Measurements from ENCODE around the gene SSH3. TPM values are rescaled to one million over a fixed set of nuclear protein-coding genes. Genes with fewer than 3 reads are reported as not detected.

SSH3 gene
- total RNA-seq, 1 donor from 2014 or later = 36.4 TPM

DNA sequence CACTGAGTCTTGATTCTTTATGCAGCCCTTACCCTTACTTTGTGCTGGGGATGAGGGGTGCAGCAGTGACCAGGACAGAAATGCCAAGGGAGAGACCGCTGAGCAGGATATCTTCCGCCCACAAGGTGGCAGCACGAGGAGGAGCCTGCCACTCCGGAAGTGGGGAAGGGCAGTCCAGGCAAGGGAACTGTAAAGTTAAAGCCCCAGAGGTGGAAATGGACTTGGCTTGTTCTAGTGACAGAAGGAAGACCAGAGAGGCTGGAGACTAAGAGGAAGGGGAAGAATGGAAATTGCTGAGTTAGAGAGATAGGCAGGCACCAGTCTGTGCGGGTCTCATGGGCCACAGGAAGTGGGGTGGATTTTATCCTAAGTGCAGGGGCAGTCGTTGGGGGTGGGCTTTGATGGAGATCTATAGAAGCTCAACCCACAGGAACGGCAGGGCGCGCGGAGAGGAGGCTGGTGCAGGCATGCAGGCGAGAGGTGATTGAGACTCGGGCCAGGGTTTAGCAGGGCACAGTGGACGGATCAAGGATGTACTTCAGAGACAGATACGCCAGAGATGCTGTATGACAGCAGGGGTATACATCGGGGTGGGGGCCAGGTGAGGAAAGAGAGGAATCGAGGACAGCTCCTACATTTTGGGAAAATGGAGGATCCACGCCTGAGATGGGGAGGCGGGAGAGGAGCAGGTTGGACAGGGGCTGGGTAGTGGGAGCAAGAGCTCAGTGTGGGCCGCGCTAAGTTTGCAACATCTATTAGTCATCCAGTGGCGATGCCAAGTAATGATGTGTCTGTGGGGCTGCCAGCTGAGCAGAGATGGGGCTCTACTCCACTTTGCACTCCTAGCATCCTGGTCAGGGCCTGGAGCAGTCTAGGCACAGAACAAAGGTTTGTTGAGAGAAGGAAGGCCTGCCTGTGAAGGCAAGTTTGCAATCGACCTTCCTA, 40.3 kb upstream of the SSH3 start:
- peak; percentile 81 for ATAC-seq
- peaks cover 36% of the 10 kb centered on the region for H3K4me1 ChIP-seq
- H3K27me3 ChIP-seq = no peaks in the 10 kb centered on the region
- intact Hi-C loops (cut with DNase I) = loop anchor here (5.0 kb wide), 1 partner anchor 54 kb away; no protein-coding TSS in a partner anchor
- H3K27ac ChIP-seq = peak overlapping the region; percentile 47
- no peaks in the 10 kb centered on the region for H3K9me3 ChIP-seq
- TF ChIP-seq CTCF (IDR thresholded peaks at IDR 0.05) = peak; percentile 83
- peaks cover 4% of the 10 kb centered on the region for H3K36me3 ChIP-seq
- no peak overlapping the region for H3K4me3 ChIP-seq
- DNase-seq = peak; percentile 88

DNA sequence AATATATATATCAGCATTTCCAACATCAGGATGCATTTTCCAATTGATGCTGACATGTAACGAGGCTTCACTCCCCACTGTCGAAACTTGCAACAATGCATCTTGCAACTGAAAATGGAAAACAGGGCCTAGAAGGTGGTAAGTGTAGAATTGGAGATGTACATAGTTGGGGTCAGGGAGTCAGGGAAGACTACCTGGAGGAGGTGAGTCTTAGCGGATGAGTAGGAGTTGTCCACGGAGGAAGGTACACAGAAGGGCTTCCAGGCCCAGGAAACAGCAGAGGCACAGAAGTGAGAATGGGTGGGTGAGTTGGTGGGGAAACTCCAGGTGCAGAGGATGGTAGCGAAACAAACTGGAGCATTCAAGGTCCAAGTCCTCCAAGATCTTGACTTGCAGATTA, 39.1 kb upstream of the SSH3 start:
- no peak for DNase-seq
- intact Hi-C loops (cut with DNase I) = loop anchor here (5.0 kb wide), 1 partner anchor 53 kb away; no protein-coding TSS in a partner anchor

GRCh38 chr11:67264877-67265632, 38.3 kb upstream of the SSH3 start:
- ATAC-seq = no peak
- H3K4me3 ChIP-seq = no peak overlapping the region
- peaks cover 56% of the 10 kb centered on the region for H3K4me1 ChIP-seq
- intact Hi-C loops (cut with DNase I) = loop anchor here (5.0 kb wide), 1 partner anchor 52 kb away; no protein-coding TSS in a partner anchor
- no peaks in the 10 kb centered on the region for H3K27me3 ChIP-seq
- no peak overlapping the region for H3K27ac ChIP-seq
- TF ChIP-seq CTCF (IDR thresholded peaks at IDR 0.05) = no peak
- no peaks in the 10 kb centered on the region for H3K9me3 ChIP-seq
- peaks cover 15% of the 10 kb centered on the region for H3K36me3 ChIP-seq
- peak; percentile 49 for DNase-seq

More for the DNA sequence above, 39.1 kb upstream of the SSH3 start:
- peaks cover 48% of the 10 kb centered on the region for H3K4me1 ChIP-seq
- no peak overlapping the region for H3K27ac ChIP-seq
- TF ChIP-seq CTCF (IDR thresholded peaks at IDR 0.05) = no peak
- peaks cover 15% of the 10 kb centered on the region for H3K36me3 ChIP-seq
- no peaks in the 10 kb centered on the region for H3K9me3 ChIP-seq
- H3K4me3 ChIP-seq = no peak overlapping the region
- no peaks in the 10 kb centered on the region for H3K27me3 ChIP-seq
- no peak for ATAC-seq

DNA sequence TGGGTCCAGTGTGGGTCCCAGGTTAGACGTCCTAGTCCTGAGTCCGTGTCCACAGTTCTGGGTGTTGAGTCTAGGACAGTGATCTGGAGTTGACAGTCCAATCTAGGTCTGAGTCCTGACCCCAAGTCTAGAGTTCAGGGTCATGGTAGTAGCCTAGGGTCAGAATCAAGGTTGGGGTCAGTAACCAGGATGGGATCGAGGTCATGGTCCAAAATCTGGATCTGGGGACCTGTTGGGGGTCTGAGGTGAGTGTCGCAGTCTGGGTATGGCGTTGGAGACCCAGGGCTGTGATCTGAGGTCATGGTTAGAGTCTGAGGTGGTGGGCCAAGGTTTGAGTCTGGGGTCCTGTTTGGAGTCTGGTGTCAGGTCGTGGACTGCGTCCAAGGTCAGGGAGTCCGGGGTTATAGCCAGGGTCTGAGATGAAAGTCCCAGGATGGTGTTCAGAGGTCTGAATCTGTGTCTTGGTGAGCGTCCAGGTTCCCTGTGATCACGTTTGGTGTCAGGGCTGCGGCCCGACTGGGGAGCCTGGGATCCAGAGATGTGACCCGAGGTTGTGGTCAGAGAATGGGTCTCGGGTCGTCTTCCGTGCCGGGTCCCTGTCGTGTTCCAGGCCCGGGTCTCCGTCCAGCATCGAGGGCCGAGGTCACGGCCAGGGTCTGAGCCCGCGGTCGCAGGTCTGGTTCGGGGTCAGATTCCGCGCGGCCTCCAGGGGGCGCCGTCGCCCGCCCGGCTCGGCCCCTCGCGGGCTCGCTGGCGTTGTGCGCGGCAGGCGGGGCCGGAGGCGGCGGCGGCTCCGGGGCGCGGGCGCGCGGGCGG, 37.5 kb upstream of the SSH3 start:
- peak; percentile 91 for DNase-seq
- H3K27me3 ChIP-seq = no peaks in the 10 kb centered on the region
- intact Hi-C loops (cut with DNase I) = no loop called here
- peak overlapping the region; percentile 80 for H3K27ac ChIP-seq
- H3K4me3 ChIP-seq = peak overlapping the region; percentile 14
- ATAC-seq = peak; percentile 81
- peaks cover 64% of the 10 kb centered on the region for H3K4me1 ChIP-seq
- TF ChIP-seq CTCF (IDR thresholded peaks at IDR 0.05) = peak; percentile 67
- peaks cover 15% of the 10 kb centered on the region for H3K36me3 ChIP-seq
- H3K9me3 ChIP-seq = no peaks in the 10 kb centered on the region

Data from upper lobe of right lung (tissue), 1 donor.